Astrocyte of the hippocampus (primary cell): Measurements from ENCODE around the gene ASIC1.

Experiments
- DNase-seq: peaks from one replicate; pipeline ENCODE4 v3.0.0; 2011; ENCODE audit warnings: low read depth, low spot score

ASIC1 gene

GRCh38 chr12:50041062-50041860 is 16.1 kb upstream of the ASIC1 start:
- DNase-seq, result no peak

DNA sequence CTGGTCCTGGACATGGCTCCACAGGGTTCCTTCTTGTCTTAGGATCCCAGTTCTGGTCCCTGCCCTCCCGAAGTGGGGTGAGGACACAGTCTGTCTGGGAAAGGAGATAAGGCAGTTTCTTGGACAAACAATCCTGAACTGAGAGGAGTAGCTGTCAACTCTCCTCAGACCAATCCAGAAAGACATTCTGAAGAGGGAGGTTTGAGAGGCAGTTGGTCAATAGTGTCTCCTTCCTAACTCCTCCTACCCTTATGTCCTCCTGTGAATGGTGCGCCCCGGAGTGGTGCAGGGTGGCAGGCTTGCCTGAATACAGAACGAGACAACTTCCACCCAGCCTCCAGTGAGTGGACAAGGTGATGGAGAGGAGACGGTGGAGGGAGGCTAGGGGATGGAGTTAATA is 15.4 kb upstream of the ASIC1 start:
- DNase-seq, result no peak

GRCh38 chr12:50042693-50043092 is 14.7 kb upstream of the ASIC1 start:
- no peak for DNase-seq

DNA sequence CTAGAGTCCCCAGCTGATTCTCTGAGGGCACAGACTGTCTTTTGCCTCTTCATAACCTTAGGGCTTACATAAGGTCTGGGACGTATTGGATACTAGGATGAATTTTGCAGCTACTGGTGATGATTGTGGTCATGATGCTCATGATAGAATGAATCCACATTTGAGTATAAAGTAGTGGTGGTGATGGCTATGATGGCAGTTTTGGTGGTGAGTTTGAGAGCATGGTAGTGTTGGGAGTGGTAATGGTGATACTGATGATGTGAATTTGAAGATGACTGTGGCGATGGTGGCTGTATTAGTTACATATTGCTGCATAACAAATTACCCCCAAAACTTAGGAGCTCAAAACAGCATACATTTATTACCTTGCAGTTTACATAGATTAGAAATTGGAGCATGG is 14.1 kb upstream of the ASIC1 start:
- DNase-seq, result no peak

- peak; percentile 39 for DNase-seq
Observed at GRCh38 chr12:50043854-50044253, 13.5 kb upstream of the ASIC1 start.

DNA sequence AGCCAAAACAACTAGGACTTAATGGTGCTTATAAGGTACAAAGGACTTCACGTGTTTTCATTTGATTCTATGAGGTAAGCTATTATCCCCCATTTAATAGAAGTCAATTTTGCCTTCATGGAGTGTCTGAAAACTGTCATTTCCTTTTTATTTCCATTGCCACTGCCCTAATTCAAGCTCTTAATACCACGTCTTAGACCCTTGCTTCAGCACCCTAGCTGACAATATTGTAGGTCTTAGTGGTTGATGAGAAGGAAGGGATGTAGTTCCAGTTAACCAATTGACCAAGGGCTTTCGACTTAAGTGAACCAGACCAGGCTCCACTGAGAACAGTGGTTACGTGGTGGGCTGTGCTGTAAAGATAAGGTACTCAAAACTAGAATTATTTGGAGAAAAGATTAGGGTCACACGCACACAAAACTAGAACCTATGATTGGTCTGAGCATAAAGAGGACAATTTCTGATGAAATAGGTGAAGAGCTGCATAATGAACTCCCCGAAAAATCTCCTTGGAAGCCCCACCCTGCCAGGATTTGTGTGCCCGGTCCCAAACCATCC is 9.6 kb upstream of the ASIC1 start:
- DNase-seq, result no peak

DNA sequence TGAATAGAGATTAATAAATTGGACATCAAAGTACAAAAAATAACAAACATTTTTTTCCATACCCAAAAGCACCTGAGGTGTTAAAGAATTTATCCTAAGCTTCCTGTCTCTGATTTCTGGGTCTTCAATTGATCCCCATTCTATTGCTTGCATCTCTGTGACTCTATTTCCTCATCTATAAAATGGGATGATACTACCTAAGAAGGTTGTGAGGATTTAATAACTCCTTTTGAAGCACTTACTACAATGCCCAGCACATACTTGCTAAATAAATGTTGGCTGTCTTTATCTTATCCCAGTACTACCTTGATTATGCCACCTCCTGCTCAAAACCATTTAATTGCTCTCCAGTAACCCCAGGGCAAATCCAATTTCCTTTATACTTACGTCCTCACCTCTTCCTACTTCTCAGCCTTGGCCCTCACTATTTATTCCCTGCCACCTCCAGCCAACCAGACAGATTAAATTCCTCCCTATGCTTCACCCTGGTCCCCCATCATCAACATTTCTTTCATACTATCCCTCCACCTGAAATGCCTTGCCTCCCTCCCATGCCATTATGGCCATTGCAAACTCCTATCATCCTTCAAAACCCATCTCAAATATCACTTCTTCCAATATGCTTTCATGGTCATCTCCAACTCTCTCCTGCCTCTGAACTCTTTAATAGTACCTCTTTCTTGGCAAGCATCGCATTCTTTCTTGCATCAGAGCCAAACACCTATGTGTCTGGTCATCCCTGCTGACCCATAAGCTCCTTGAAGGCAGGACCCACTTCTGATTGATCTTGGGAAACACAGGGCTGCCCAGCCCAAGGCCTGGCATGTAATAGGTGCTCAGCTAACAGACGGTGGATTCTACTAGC is 7.9 kb upstream of the ASIC1 start:
- no peak for DNase-seq

GRCh38 chr12:50050119-50050385 is 7.3 kb upstream of the ASIC1 start:
- no peak for DNase-seq

DNA sequence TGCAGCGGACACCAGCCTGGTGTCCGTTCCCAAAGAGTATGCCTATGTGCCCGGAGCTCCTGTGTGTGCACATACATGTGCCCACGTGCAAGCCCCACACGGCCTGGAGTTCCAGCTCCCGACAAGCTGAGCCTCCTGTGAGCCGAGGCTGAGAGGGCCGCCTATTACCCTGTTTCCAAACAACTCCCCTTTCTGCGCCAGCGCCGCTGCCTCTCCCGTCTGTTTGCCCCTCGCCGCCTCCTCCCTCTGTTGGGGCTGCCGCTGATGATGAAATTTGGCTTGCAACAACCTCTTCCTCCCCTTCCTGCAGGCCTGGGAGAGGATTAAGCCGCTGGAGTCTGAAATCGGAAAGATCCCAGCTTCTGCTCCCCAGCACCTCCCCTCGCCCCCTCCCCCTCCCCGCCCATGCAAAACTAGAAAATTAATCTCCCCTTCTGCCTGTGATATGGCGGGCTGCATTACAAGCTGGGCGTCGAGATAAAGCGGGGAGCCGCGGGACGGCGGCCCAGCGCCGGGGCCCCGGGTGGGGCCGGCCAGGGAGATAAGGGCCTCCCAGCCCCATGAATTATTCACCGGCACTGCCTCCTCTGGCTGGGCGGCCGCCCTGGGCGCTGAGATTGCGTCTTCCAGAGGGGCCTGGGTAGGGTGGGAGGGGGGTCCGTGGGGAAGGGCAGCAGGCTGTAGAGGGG is 6.8 kb upstream of the ASIC1 start:
- DNase-seq, result peak; percentile 64

DNA sequence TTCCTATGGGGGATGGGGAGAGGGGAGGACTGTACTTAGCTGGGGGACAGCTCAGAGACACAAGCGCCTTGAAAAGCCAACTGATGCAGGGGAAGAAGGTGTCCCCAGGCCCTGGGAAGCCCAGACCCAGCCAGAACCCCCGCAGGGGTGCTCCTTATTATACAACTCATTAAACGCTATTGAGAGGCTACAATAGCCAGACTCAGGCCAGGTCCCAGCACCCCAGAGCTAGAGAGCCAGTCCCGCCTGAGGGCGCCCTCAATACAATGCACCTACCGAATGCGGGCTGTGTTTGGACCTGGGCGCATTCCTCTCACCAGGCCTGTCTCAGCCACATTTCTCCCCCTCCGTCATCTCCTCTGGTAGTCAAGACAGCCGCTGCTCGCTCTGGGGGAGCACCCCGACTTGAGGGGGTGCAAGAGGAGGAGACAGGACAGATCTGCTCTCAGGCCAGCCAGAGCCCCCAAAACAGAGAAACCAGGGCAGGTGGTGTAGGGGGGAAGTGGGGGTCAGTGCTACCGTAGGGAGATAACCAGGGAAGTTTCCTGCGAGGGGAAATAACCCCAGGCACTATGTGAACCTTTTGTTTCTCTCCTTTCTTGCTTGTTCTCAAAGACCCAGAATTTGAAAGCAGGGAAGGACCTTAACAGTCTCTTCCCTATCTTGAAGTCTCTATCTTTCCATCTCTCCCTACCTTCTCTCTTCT is 6.1 kb upstream of the ASIC1 start:
- DNase-seq, result no peak

GRCh38 chr12:50052544-50052943 is 4.9 kb upstream of the ASIC1 start:
- no peak for DNase-seq

GRCh38 chr12:50052964-50053363 is 4.4 kb upstream of the ASIC1 start:
- no peak for DNase-seq

- no peak for DNase-seq
Observed at GRCh38 chr12:50053583-50053982, 3.8 kb upstream of the ASIC1 start.

GRCh38 chr12:50055831-50056638 is 1.4 kb upstream of the ASIC1 start:
- DNase-seq, result peak; percentile 75

DNA sequence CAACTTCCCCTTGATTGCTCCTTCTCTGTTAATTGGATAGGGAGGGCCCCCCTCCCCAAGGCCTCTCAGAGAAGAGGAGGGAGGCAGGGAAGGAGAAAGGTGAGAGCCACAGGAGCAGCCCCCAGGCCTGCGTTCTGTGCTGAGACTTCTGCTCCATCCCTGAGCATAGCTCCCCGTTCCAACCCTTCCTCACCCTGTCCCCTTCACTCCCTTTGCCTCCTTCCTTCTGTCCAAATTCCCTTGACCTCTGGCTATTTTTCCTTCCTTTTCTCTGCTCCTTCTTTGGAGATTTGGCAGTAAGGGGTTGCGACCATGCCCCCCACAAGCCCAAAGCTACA is 788 bp upstream of the ASIC1 start:
- DNase-seq, result no peak

DNA sequence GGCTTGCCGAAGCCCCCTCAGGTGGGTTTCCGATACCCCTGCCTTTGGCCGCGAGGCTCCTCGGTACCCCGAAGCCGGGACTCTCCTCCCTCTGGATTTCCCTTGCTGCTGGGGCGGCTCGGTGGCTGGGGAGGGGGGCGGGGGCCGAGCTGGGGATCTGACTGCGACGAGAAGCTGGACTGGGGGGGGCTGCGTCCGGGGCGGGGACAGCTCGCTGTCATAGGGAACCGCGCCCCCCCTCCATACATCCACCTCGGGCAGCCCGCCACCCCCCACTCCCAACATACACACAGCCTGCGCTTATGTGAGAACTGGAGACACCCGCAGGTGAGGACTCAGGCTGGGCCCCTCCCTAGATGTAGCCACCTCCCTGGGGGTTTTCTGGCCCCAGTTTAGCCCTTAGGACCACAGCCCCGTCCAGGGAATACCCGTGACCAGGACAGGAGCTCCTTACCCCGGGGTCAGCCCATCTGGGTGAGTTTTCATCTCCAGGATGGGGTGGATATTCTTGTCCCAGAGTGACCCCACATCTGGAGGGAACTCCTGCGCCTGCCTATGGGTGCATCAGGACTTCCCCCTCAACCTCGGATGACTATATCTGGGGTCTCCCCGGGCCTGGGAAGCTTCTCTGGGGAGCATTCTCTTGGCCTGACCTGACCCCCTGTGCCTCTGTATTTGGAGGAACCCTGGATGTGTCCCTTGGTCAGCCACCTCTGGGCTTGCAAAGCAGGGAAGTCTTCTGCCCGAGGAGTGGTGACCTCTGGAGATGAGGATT is 687 bp downstream of the ASIC1 start:
- no peak for DNase-seq

DNA sequence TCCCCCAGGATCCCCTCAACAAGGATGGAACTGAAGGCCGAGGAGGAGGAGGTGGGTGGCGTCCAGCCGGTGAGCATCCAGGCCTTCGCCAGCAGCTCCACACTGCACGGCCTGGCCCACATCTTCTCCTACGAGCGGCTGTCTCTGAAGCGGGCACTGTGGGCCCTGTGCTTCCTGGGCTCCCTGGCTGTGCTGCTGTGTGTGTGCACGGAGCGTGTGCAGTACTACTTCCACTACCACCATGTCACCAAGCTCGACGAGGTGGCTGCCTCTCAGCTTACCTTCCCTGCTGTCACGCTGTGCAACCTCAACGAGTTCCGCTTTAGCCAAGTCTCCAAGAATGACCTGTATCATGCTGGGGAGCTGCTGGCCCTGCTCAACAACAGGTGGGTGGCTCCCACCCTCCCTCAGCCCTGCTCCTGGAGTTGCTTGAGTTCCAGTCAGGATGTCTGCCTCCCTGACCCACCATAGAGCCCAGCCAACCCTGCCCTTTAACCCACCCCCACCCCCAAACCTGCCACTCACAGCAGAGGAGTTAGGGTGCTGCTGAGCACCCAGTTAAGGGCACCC is 1.4 kb downstream of the ASIC1 start:
- DNase-seq, result no peak

- peak; percentile 48 for DNase-seq
Observed at GRCh38 chr12:50059440-50060119, 2.2 kb downstream of the ASIC1 start.

DNA sequence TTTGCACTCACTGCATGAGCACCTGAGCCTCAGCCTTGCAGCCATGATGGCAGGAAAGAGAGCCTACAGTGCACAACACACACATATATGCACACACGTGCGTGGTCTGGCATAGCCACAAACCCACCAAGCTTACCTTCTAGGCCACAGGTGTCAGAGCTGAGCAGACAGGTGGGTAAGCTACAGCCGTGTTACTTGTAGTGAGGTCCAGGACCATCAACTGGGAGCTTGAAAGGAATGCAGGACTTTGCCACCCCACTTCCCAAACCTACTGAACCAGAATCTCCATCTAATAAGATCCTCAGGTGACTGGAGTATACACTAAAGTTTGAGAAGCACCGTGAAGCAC is 2.7 kb downstream of the ASIC1 start:
- no peak for DNase-seq
